ENCODE data around the gene CELF6. TPM values are rescaled to one million over a fixed set of nuclear protein-coding genes. Genes with fewer than 3 reads are reported as not detected.

The CELF6 gene
- total RNA-seq, 1 experiment from 2014 or later: 0.52 TPM

DNA sequence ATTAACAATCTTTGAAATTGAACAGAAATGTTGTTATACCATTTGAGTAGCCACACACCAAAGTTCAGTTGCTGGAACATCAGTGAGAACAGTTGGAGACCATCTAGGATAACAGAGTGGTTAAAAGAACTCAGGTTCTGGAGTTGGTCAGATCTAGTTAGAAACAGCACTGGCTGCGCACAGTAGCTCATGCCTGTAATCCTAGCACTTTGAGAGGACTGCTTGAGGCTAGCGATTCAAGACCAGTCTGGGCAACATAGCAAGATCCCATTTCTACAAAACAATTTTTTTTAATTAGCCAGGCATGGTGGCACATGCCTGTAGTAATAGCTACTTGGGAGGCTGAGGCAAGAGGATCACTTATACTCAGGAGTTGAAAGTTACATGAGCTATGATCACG is 81.4 kb downstream of the CELF6 start:
- intact Hi-C loops (cut with micrococcal nuclease): loop anchor here (10.0 kb wide), 1 partner anchor 236 kb away; the partner anchor contains the start of gene ARIH1
- H3K9me3 ChIP-seq (ENCODE audit: control insufficient read depth in 1 of 2, insufficient read depth in 1 of 2, low read depth in 1 of 2, low read length in 2 of 2): no peaks in the 10 kb centered on the region
- peaks cover 12 to 19% of the 10 kb centered on the region in 2 experiments for H3K36me3 ChIP-seq (ENCODE audit: control insufficient read depth in 1 of 2, insufficient read depth in 2 of 2, low read length in 2 of 2)
- peak overlapping the region; percentile 73; the same call in 1 of the 2 replicates for H3K4me2 ChIP-seq (ENCODE audit: low read length)
- CTCF ChIA-PET: interaction anchor here (0.8 to 2.4 kb wide), 2 partner anchors 12 to 38 kb away, joined by 3 to 6 read pairs; no protein-coding TSS in a partner anchor
- no peak overlapping the region for H3K4me3 ChIP-seq (replicated peaks in 1 of 2; ENCODE audit: low read depth in 1 of 2, low read length in 2 of 2)
- H3K27ac ChIP-seq (ENCODE audit: low read depth, low read length): peak overlapping the region; percentile 93; the same call in 1 of the 2 replicates
- no TSS peak for BruUV-seq (replicated peaks)
- TF ChIP-seq ZFX (IDR thresholded peaks at IDR 0.05) (no peak), POLR2A (IDR thresholded peaks at IDR 0.05; ENCODE audit: borderline replicate concordance, extremely low read depth, insufficient read depth, insufficient read length) (no peak), RAD21 (IDR thresholded peaks at IDR 0.05; ENCODE audit: low read depth) (no peak), EZH2 (IDR thresholded peaks at IDR 0.05) (no peak), EZH2phosphoT487 (IDR thresholded peaks at IDR 0.05; ENCODE audit: borderline replicate concordance) (no peak), TCF7L2 (IDR thresholded peaks at IDR 0.05; ENCODE audit: borderline replicate concordance, extremely low read depth, insufficient read depth, insufficient read length) (no peak), SP1 (IDR thresholded peaks at IDR 0.05; ENCODE audit: low read depth) (no peak), ELF1 (IDR thresholded peaks at IDR 0.05; ENCODE audit: borderline replicate concordance, low read depth) (no peak), CEBPB (IDR thresholded peaks at IDR 0.05; ENCODE audit: low read depth) (no peak), POLR2AphosphoS5 (IDR thresholded peaks at IDR 0.05; ENCODE audit: low read depth, low read length) (no peak), CBX3 (IDR thresholded peaks at IDR 0.05; ENCODE audit: low read depth) (no peak), JUND (IDR thresholded peaks at IDR 0.05) (no peak), FOSL1 (IDR thresholded peaks at IDR 0.05; ENCODE audit: low read depth) (no peak), SIN3A (IDR thresholded peaks at IDR 0.05; ENCODE audit: low read depth) (no peak)
- TF ChIP-seq, protein P1, sequence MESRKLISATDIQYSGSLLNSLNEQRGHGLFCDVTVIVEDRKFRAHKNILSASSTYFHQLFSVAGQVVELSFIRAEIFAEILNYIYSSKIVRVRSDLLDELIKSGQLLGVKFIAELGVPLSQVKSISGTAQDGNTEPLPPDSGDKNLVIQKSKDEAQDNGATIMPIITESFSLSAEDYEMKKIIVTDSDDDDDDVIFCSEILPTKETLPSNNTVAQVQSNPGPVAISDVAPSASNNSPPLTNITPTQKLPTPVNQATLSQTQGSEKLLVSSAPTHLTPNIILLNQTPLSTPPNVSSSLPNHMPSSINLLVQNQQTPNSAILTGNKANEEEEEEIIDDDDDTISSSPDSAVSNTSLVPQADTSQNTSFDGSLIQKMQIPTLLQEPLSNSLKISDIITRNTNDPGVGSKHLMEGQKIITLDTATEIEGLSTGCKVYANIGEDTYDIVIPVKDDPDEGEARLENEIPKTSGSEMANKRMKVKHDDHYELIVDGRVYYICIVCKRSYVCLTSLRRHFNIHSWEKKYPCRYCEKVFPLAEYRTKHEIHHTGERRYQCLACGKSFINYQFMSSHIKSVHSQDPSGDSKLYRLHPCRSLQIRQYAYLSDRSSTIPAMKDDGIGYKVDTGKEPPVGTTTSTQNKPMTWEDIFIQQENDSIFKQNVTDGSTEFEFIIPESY (IDR thresholded peaks at IDR 0.05; ENCODE audit: extremely low read depth, insufficient replicate concordance, low read length): no peak
- TF ChIP-seq, protein P2, sequence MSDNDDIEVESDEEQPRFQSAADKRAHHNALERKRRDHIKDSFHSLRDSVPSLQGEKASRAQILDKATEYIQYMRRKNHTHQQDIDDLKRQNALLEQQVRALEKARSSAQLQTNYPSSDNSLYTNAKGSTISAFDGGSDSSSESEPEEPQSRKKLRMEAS (IDR thresholded peaks at IDR 0.05): no peak
- TF ChIP-seq, protein P3, sequence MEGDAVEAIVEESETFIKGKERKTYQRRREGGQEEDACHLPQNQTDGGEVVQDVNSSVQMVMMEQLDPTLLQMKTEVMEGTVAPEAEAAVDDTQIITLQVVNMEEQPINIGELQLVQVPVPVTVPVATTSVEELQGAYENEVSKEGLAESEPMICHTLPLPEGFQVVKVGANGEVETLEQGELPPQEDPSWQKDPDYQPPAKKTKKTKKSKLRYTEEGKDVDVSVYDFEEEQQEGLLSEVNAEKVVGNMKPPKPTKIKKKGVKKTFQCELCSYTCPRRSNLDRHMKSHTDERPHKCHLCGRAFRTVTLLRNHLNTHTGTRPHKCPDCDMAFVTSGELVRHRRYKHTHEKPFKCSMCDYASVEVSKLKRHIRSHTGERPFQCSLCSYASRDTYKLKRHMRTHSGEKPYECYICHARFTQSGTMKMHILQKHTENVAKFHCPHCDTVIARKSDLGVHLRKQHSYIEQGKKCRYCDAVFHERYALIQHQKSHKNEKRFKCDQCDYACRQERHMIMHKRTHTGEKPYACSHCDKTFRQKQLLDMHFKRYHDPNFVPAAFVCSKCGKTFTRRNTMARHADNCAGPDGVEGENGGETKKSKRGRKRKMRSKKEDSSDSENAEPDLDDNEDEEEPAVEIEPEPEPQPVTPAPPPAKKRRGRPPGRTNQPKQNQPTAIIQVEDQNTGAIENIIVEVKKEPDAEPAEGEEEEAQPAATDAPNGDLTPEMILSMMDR (IDR thresholded peaks at IDR 0.05 in 2 of 3, conservative IDR thresholded peaks at IDR 0.05 in 1 of 3; ENCODE audit: borderline replicate concordance in 1 of 3, insufficient read depth in 1 of 3, low read depth in 2 of 3, low read length in 2 of 3): no peak
- TF ChIP-seq, protein P4, sequence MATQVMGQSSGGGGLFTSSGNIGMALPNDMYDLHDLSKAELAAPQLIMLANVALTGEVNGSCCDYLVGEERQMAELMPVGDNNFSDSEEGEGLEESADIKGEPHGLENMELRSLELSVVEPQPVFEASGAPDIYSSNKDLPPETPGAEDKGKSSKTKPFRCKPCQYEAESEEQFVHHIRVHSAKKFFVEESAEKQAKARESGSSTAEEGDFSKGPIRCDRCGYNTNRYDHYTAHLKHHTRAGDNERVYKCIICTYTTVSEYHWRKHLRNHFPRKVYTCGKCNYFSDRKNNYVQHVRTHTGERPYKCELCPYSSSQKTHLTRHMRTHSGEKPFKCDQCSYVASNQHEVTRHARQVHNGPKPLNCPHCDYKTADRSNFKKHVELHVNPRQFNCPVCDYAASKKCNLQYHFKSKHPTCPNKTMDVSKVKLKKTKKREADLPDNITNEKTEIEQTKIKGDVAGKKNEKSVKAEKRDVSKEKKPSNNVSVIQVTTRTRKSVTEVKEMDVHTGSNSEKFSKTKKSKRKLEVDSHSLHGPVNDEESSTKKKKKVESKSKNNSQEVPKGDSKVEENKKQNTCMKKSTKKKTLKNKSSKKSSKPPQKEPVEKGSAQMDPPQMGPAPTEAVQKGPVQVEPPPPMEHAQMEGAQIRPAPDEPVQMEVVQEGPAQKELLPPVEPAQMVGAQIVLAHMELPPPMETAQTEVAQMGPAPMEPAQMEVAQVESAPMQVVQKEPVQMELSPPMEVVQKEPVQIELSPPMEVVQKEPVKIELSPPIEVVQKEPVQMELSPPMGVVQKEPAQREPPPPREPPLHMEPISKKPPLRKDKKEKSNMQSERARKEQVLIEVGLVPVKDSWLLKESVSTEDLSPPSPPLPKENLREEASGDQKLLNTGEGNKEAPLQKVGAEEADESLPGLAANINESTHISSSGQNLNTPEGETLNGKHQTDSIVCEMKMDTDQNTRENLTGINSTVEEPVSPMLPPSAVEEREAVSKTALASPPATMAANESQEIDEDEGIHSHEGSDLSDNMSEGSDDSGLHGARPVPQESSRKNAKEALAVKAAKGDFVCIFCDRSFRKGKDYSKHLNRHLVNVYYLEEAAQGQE (IDR thresholded peaks at IDR 0.05; ENCODE audit: low read depth): no peak
- TF ChIP-seq, protein P5, sequence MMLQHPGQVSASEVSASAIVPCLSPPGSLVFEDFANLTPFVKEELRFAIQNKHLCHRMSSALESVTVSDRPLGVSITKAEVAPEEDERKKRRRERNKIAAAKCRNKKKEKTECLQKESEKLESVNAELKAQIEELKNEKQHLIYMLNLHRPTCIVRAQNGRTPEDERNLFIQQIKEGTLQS (IDR thresholded peaks at IDR 0.05): no peak
- no peak for DNase-seq (ENCODE audit: low read depth, low spot score)
- H3K9me2 ChIP-seq (ENCODE audit: insufficient read depth): no peaks in the 10 kb centered on the region
- no peaks in the 10 kb centered on the region for H3K27me3 ChIP-seq (ENCODE audit: insufficient read depth, low read length)
- POLR2A ChIA-PET: interaction anchor here (0.8 to 4.9 kb wide), 3 partner anchors 9 to 39 kb away, joined by 3 to 48 read pairs (median 4); no protein-coding TSS in a partner anchor
- peaks cover 23 to 37% of the 10 kb centered on the region in 2 experiments for H3K4me1 ChIP-seq (ENCODE audit: control insufficient read depth in 1 of 2, insufficient read depth in 2 of 2, low read length in 2 of 2)
- H4K20me1 ChIP-seq (ENCODE audit: insufficient read depth): no peaks in the 10 kb centered on the region
- H3K9ac ChIP-seq (ENCODE audit: low read length): no peak overlapping the region
- ATAC-seq: no peak
- H3K79me2 ChIP-seq (ENCODE audit: insufficient read depth, low read length): peaks cover 10% of the 10 kb centered on the region
- no peak overlapping the region for H2AFZ ChIP-seq (ENCODE audit: low read depth, low read length, poor library complexity, severe bottlenecking)
- RAD21 ChIA-PET (ENCODE audit: low non-redundant PET in 1 of 2, low total read pairs in 2 of 2, uncharacterized antibody in 2 of 2, unreplicated experiment in 2 of 2): no interaction called here

All from HCT116 (cell line).